ENCODE measurements around the gene ZFAND3.
"Not testable (repeated sequence)": the region's sequence is repeated elsewhere in the genome, so short reads cannot be mapped to it uniquely, and the experiment has no call there.

ZFAND3 gene

GRCh38 chr6:37992749-37993148 is 173.2 kb downstream of the ZFAND3 start:
- no peaks in the 10 kb centered on the region for H3K9me2 ChIP-seq (ENCODE audit: low read depth, low read length)
- no peaks in the 10 kb centered on the region for H3K9me3 ChIP-seq (ENCODE audit: low read length)
- no peaks in the 10 kb centered on the region for H3F3A ChIP-seq (ENCODE audit: insufficient read depth, low read length)
- no peak overlapping the region for H3K4me2 ChIP-seq (ENCODE audit: low read length)
- no peaks in the 10 kb centered on the region for H3K79me2 ChIP-seq (ENCODE audit: insufficient read depth, low read length)
- no peaks in the 10 kb centered on the region for H3K4me1 ChIP-seq (ENCODE audit: insufficient read depth, low read length, severe bottlenecking)
- H3K9ac ChIP-seq (ENCODE audit: low read length) = no peak overlapping the region
- no peak overlapping the region for H3K27ac ChIP-seq (ENCODE audit: low read depth, low read length, poor library complexity, severe bottlenecking)
- no peak overlapping the region for H2AFZ ChIP-seq (ENCODE audit: low read length)
- no peaks in the 10 kb centered on the region for H3K27me3 ChIP-seq (ENCODE audit: insufficient read depth, low read length)
- no peak for TF ChIP-seq CTCF (IDR thresholded peaks at IDR 0.05; ENCODE audit: low read length)
- TF ChIP-seq EZH2 (IDR thresholded peaks at IDR 0.05; ENCODE audit: borderline replicate concordance, low read length) = no peak
- no peak overlapping the region for H3K4me3 ChIP-seq (ENCODE audit: low read depth, low read length, poor library complexity, severe bottlenecking)
- H4K20me1 ChIP-seq (ENCODE audit: insufficient read depth, low read length) = peaks cover 3% of the 10 kb centered on the region; the same call in 1 of the 2 replicates
- no peaks in the 10 kb centered on the region for H3K36me3 ChIP-seq (ENCODE audit: insufficient read depth, low read length)

- H3K9ac ChIP-seq (ENCODE audit: low read length); H2AFZ ChIP-seq (ENCODE audit: low read length); H3F3A ChIP-seq (ENCODE audit: insufficient read depth, low read length); H3K9me3 ChIP-seq (ENCODE audit: low read length); H3K4me3 ChIP-seq (ENCODE audit: low read depth, low read length, poor library complexity, severe bottlenecking); H3K27ac ChIP-seq (ENCODE audit: low read depth, low read length, poor library complexity, severe bottlenecking); H3K9me2 ChIP-seq (ENCODE audit: low read depth, low read length); H3K79me2 ChIP-seq (ENCODE audit: insufficient read depth, low read length); H3K36me3 ChIP-seq (ENCODE audit: insufficient read depth, low read length); H3K27me3 ChIP-seq (ENCODE audit: insufficient read depth, low read length); H3K4me2 ChIP-seq (ENCODE audit: low read length); H3K4me1 ChIP-seq (ENCODE audit: insufficient read depth, low read length, severe bottlenecking); H4K20me1 ChIP-seq (ENCODE audit: insufficient read depth, low read length): not testable (repeated sequence)
Observed at GRCh38 chr6:37993194-37993593, 173.7 kb downstream of the ZFAND3 start.

- Histone ChIP-seq H3K27me3 (ENCODE audit: insufficient read depth, low read length) (no peaks in the 10 kb centered on the region), H3K4me1 (ENCODE audit: insufficient read depth, low read length, severe bottlenecking) (no peaks in the 10 kb centered on the region), H3K9me3 (ENCODE audit: low read length) (no peaks in the 10 kb centered on the region), H3K36me3 (ENCODE audit: insufficient read depth, low read length) (no peaks in the 10 kb centered on the region), H3F3A (ENCODE audit: insufficient read depth, low read length) (no peaks in the 10 kb centered on the region), H3K4me3 (ENCODE audit: low read depth, low read length, poor library complexity, severe bottlenecking) (no peak overlapping the region), H3K27ac (ENCODE audit: low read depth, low read length, poor library complexity, severe bottlenecking) (no peak overlapping the region), H2AFZ (ENCODE audit: low read length) (no peak overlapping the region), H4K20me1 (ENCODE audit: insufficient read depth, low read length) (peaks cover 3% of the 10 kb centered on the region; the same call in 1 of the 2 replicates), H3K9me2 (ENCODE audit: low read depth, low read length) (no peaks in the 10 kb centered on the region), H3K79me2 (ENCODE audit: insufficient read depth, low read length) (no peaks in the 10 kb centered on the region), H3K9ac (ENCODE audit: low read length) (no peak overlapping the region), H3K4me2 (ENCODE audit: low read length) (no peak overlapping the region)
- TF ChIP-seq CTCF (IDR thresholded peaks at IDR 0.05; ENCODE audit: low read length) = no peak
- no peak for TF ChIP-seq EZH2 (IDR thresholded peaks at IDR 0.05; ENCODE audit: borderline replicate concordance, low read length)
Observed at GRCh38 chr6:37993596-37993995, 174.1 kb downstream of the ZFAND3 start.

GRCh38 chr6:37994223-37994622 is 174.7 kb downstream of the ZFAND3 start:
- no peak overlapping the region for H3K9ac ChIP-seq (ENCODE audit: low read length)
- no peak overlapping the region for H2AFZ ChIP-seq (ENCODE audit: low read length)
- H3K4me3 ChIP-seq (ENCODE audit: low read depth, low read length, poor library complexity, severe bottlenecking) = no peak overlapping the region
- H3K27ac ChIP-seq (ENCODE audit: low read depth, low read length, poor library complexity, severe bottlenecking) = no peak overlapping the region
- no peaks in the 10 kb centered on the region for H3K27me3 ChIP-seq (ENCODE audit: insufficient read depth, low read length)
- no peaks in the 10 kb centered on the region for H3F3A ChIP-seq (ENCODE audit: insufficient read depth, low read length)
- H3K4me2 ChIP-seq (ENCODE audit: low read length) = no peak overlapping the region
- no peaks in the 10 kb centered on the region for H3K79me2 ChIP-seq (ENCODE audit: insufficient read depth, low read length)
- no peaks in the 10 kb centered on the region for H3K4me1 ChIP-seq (ENCODE audit: insufficient read depth, low read length, severe bottlenecking)
- H3K9me3 ChIP-seq (ENCODE audit: low read length) = no peaks in the 10 kb centered on the region
- TF ChIP-seq EZH2 (IDR thresholded peaks at IDR 0.05; ENCODE audit: borderline replicate concordance, low read length) (no peak), CTCF (IDR thresholded peaks at IDR 0.05; ENCODE audit: low read length) (no peak)
- no peaks in the 10 kb centered on the region for H3K36me3 ChIP-seq (ENCODE audit: insufficient read depth, low read length)
- H3K9me2 ChIP-seq (ENCODE audit: low read depth, low read length) = no peaks in the 10 kb centered on the region
- H4K20me1 ChIP-seq (ENCODE audit: insufficient read depth, low read length) = peaks cover 3% of the 10 kb centered on the region; the same call in 1 of the 2 replicates

Data from OCI-LY1 (cell line).